ENCODE results near the gene FHAD1.

Gene FHAD1

DNA sequence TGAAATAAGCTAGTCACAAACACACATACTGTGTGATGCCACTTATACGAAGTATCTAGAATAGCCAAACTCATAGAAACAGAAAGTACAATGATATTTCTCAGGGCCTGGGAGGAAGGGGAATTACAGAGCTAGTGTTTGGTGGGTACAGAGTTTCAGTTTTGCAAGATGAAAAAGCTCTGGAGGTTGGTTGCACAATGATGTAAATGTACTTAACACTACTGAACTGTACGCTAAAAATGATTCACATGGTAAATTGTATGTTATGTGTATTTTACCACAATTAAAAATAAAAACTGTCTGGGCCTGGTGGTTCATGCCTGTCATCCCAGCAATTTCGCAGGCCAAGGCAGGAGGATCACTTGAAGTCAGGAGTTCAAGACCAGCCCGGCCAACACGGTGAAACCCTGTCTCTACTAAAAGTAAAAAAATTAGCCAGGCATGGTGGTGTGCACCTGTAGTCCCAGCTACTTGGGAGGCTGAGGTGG is 15.3 kb upstream of the FHAD1 start:
- Histone ChIP-seq H3K79me1 (replicated peaks; ENCODE audit: low read length, poor library complexity, severe bottlenecking) (no peaks in the 10 kb centered on the region), H4K91ac (ENCODE audit: low read length) (no peak overlapping the region), H3K23ac (ENCODE audit: low read length in 2 of 2) (no peak overlapping the region), H3K27me3 (ENCODE audit: control insufficient read depth in 1 of 2, insufficient read depth in 1 of 2, low read length in 2 of 2) (peaks cover 0 to 18% of the 10 kb centered on the region in 2 experiments), H2BK5ac (ENCODE audit: low read depth, low read length, poor library complexity, severe bottlenecking) (no peak overlapping the region), H2BK120ac (ENCODE audit: low read depth, low read length) (no peak overlapping the region), H3K27ac (ENCODE audit: low read length, poor library complexity, severe bottlenecking) (no peak overlapping the region), H3K18ac (ENCODE audit: low read depth in 1 of 2, low read length in 2 of 2) (no peak overlapping the region), H2AK5ac (ENCODE audit: low read length, severe bottlenecking) (no peak overlapping the region), H3K9ac (ENCODE audit: low read length) (no peak overlapping the region), H3K36me3 (ENCODE audit: control insufficient read depth in 1 of 2, insufficient read depth in 2 of 2, low read depth in 1 of 2, low read length in 2 of 2) (no peaks in the 10 kb centered on the region), H3K14ac (ENCODE audit: low read length in 2 of 2) (no peak overlapping the region), H2BK12ac (ENCODE audit: low read length in 2 of 2) (no peak overlapping the region), H3K4me2 (ENCODE audit: low read length, poor library complexity, severe bottlenecking) (no peak overlapping the region), H3K4me1 (ENCODE audit: control insufficient read depth, insufficient read depth, low read depth, low read length) (peaks cover 7% of the 10 kb centered on the region), H3K4me3 (ENCODE audit: insufficient read depth in 1 of 2, low read depth in 1 of 2, low read length in 2 of 2) (no peak overlapping the region), H2AFZ (ENCODE audit: low read depth, low read length) (no peak overlapping the region), H3K4ac (ENCODE audit: low read depth in 1 of 2, low read length in 2 of 2) (no peak overlapping the region), H2BK15ac (ENCODE audit: low read depth, poor library complexity, severe bottlenecking) (no peak overlapping the region), H3K9me3 (ENCODE audit: control insufficient read depth, low read length) (no peaks in the 10 kb centered on the region), H4K8ac (ENCODE audit: low read length) (no peak overlapping the region)
- 51% methylated on average over 3 of the region's 5 CpGs for WGBS
- DNase-seq: peak; percentile 28

DNA sequence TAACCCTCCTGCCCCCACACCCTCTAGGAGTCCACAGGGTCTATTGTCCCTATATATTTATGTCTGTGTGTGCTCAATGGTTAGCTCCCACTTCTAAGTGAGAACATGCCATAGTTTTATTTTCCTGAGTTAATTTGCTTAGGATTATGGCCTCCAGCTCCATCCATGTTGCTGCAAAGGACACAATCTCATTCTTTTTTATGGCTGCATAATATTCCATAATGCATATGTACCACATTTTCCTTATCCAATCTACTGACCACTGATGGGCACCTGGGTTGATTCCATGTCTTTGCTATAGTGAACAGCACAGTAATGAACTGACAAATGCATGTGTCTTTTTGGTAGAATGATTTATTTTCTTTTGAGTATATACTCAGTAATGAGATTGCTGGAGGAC is 13.3 kb upstream of the FHAD1 start:
- Histone ChIP-seq H3K9ac (ENCODE audit: low read length) (no peak overlapping the region), H3K79me1 (replicated peaks; ENCODE audit: low read length, poor library complexity, severe bottlenecking) (no peaks in the 10 kb centered on the region), H3K4ac (ENCODE audit: low read depth in 1 of 2, low read length in 2 of 2) (no peak overlapping the region), H3K14ac (ENCODE audit: low read length in 2 of 2) (no peak overlapping the region), H2BK5ac (ENCODE audit: low read depth, low read length, poor library complexity, severe bottlenecking) (no peak overlapping the region), H2BK15ac (ENCODE audit: low read depth, poor library complexity, severe bottlenecking) (no peak overlapping the region), H3K23ac (ENCODE audit: low read length in 2 of 2) (no peak overlapping the region), H2BK12ac (ENCODE audit: low read length in 2 of 2) (no peak overlapping the region), H2AFZ (ENCODE audit: low read depth, low read length) (no peak overlapping the region), H4K8ac (ENCODE audit: low read length) (no peak overlapping the region), H3K4me2 (ENCODE audit: low read length, poor library complexity, severe bottlenecking) (no peak overlapping the region), H3K27ac (ENCODE audit: low read length, poor library complexity, severe bottlenecking) (no peak overlapping the region), H3K27me3 (ENCODE audit: control insufficient read depth in 1 of 2, insufficient read depth in 1 of 2, low read length in 2 of 2) (peaks cover 0 to 12% of the 10 kb centered on the region in 2 experiments), H3K36me3 (ENCODE audit: control insufficient read depth in 1 of 2, insufficient read depth in 2 of 2, low read depth in 1 of 2, low read length in 2 of 2) (no peaks in the 10 kb centered on the region), H2BK120ac (ENCODE audit: low read depth, low read length) (no peak overlapping the region), H3K4me1 (ENCODE audit: control insufficient read depth, insufficient read depth, low read depth, low read length) (no peaks in the 10 kb centered on the region), H3K9me3 (ENCODE audit: control insufficient read depth, low read length) (no peaks in the 10 kb centered on the region), H3K4me3 (ENCODE audit: insufficient read depth in 1 of 2, low read depth in 1 of 2, low read length in 2 of 2) (no peak overlapping the region), H4K91ac (ENCODE audit: low read length) (no peak overlapping the region), H2AK5ac (ENCODE audit: low read length, severe bottlenecking) (no peak overlapping the region), H3K18ac (ENCODE audit: low read depth in 1 of 2, low read length in 2 of 2) (no peak overlapping the region)
- DNase-seq: no peak

DNA sequence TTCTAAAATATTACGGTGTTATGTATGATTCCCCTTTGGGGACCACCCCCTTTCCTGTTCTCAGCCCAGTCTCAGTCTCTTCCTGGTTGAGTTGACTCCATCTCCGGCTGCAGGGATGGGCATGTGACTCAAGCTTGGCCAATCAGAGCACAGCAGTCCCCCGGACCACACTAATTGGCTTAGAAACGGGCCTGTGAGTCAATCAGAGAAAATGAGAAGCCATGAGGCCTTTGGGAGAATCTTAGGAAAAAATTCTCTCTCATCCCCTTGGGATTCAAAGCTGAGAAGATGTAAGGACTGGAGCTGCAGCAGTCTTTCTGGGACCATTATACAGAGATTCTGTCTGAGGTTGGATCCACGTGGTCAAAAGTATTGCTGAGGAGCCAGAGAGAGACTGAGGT is 10.7 kb upstream of the FHAD1 start:
- 82% methylated on average over 5 of the region's 5 CpGs for WGBS
- H3K36me3 ChIP-seq (ENCODE audit: control insufficient read depth in 1 of 2, insufficient read depth in 2 of 2, low read depth in 1 of 2, low read length in 2 of 2): no peaks in the 10 kb centered on the region
- DNase-seq: no peak
- no peak overlapping the region for H3K18ac ChIP-seq (ENCODE audit: low read depth in 1 of 2, low read length in 2 of 2)
- H3K79me1 ChIP-seq (replicated peaks; ENCODE audit: low read length, poor library complexity, severe bottlenecking): no peaks in the 10 kb centered on the region
- no peak overlapping the region for H2AK5ac ChIP-seq (ENCODE audit: low read length, severe bottlenecking)
- no peak overlapping the region for H2BK12ac ChIP-seq (ENCODE audit: low read length in 2 of 2)
- H2BK120ac ChIP-seq (ENCODE audit: low read depth, low read length): no peak overlapping the region
- H3K4me2 ChIP-seq (ENCODE audit: low read length, poor library complexity, severe bottlenecking): no peak overlapping the region
- no peak overlapping the region for H2BK5ac ChIP-seq (ENCODE audit: low read depth, low read length, poor library complexity, severe bottlenecking)
- no peak overlapping the region for H3K4ac ChIP-seq (ENCODE audit: low read depth in 1 of 2, low read length in 2 of 2)
- H2BK15ac ChIP-seq (ENCODE audit: low read depth, poor library complexity, severe bottlenecking): no peak overlapping the region
- H3K9me3 ChIP-seq (ENCODE audit: control insufficient read depth, low read length): no peaks in the 10 kb centered on the region
- H3K14ac ChIP-seq (ENCODE audit: low read length in 2 of 2): no peak overlapping the region
- no peaks in the 10 kb centered on the region for H3K4me1 ChIP-seq (ENCODE audit: control insufficient read depth, insufficient read depth, low read depth, low read length)
- H3K27ac ChIP-seq (ENCODE audit: low read length, poor library complexity, severe bottlenecking): no peak overlapping the region
- H3K23ac ChIP-seq (ENCODE audit: low read length in 2 of 2): no peak overlapping the region
- H2AFZ ChIP-seq (ENCODE audit: low read depth, low read length): no peak overlapping the region
- H4K8ac ChIP-seq (ENCODE audit: low read length): no peak overlapping the region
- H3K27me3 ChIP-seq (ENCODE audit: control insufficient read depth in 1 of 2, insufficient read depth in 1 of 2, low read length in 2 of 2): peaks cover 0 to 13% of the 10 kb centered on the region in 2 experiments
- H3K4me3 ChIP-seq (ENCODE audit: insufficient read depth in 1 of 2, low read depth in 1 of 2, low read length in 2 of 2): no peak overlapping the region
- H4K91ac ChIP-seq (ENCODE audit: low read length): no peak overlapping the region
- no peak overlapping the region for H3K9ac ChIP-seq (ENCODE audit: low read length)

DNA sequence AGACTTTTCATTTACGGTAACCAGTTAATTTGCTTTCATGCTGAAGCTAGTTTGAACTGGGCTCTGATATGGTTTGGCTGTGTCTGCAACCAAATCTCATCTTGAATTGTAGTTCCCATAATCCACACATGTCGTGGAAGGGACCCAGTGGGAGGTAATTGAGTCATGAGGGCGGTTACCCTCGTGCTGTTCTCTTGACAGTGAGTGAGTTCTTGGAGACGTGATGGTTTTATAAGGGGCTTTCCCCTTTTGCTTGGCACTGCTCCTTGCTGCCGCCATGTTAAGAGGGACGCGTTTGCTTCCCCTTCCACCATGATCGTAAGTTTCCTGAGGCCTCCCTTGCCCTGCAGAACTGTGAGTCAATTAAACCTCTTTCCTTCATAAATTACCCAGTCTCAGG is 10.3 kb upstream of the FHAD1 start:
- H3K27me3 ChIP-seq (ENCODE audit: control insufficient read depth in 1 of 2, insufficient read depth in 1 of 2, low read length in 2 of 2): peaks cover 0 to 17% of the 10 kb centered on the region in 2 experiments
- no peak overlapping the region for H3K18ac ChIP-seq (ENCODE audit: low read depth in 1 of 2, low read length in 2 of 2)
- WGBS: 90% methylated on average over 9 of the region's 9 CpGs

More for the DNA sequence above, 10.3 kb upstream of the FHAD1 start:
- Histone ChIP-seq H2AK5ac (ENCODE audit: low read length, severe bottlenecking) (no peak overlapping the region), H2BK12ac (ENCODE audit: low read length in 2 of 2) (no peak overlapping the region), H2AFZ (ENCODE audit: low read depth, low read length) (no peak overlapping the region), H3K14ac (ENCODE audit: low read length in 2 of 2) (no peak overlapping the region), H3K4me3 (ENCODE audit: insufficient read depth in 1 of 2, low read depth in 1 of 2, low read length in 2 of 2) (no peak overlapping the region), H4K91ac (ENCODE audit: low read length) (no peak overlapping the region), H3K36me3 (ENCODE audit: control insufficient read depth in 1 of 2, insufficient read depth in 2 of 2, low read depth in 1 of 2, low read length in 2 of 2) (no peaks in the 10 kb centered on the region), H3K79me1 (replicated peaks; ENCODE audit: low read length, poor library complexity, severe bottlenecking) (no peaks in the 10 kb centered on the region), H3K9me3 (ENCODE audit: control insufficient read depth, low read length) (no peaks in the 10 kb centered on the region), H2BK120ac (ENCODE audit: low read depth, low read length) (no peak overlapping the region), H3K9ac (ENCODE audit: low read length) (no peak overlapping the region), H3K4me2 (ENCODE audit: low read length, poor library complexity, severe bottlenecking) (no peak overlapping the region), H4K8ac (ENCODE audit: low read length) (no peak overlapping the region), H2BK5ac (ENCODE audit: low read depth, low read length, poor library complexity, severe bottlenecking) (no peak overlapping the region), H3K27ac (ENCODE audit: low read length, poor library complexity, severe bottlenecking) (no peak overlapping the region), H3K4me1 (ENCODE audit: control insufficient read depth, insufficient read depth, low read depth, low read length) (no peaks in the 10 kb centered on the region), H3K4ac (ENCODE audit: low read depth in 1 of 2, low read length in 2 of 2) (no peak overlapping the region), H3K23ac (ENCODE audit: low read length in 2 of 2) (no peak overlapping the region), H2BK15ac (ENCODE audit: low read depth, poor library complexity, severe bottlenecking) (no peak overlapping the region)
- DNase-seq: no peak

All from mesenchymal stem cell (in vitro differentiated cells and primary cell).